GM18520 (cell line): Measurements from ENCODE around the gene TLX1.
"Not testable (repeated sequence)": the region's sequence is repeated elsewhere in the genome, so short reads cannot be mapped to it uniquely, and the experiment has no call there.

Experiments used
- ATAC-seq: cut with Tn5 transposase; IDR thresholded peaks from one replicate; pipeline ENCODE4 v1.9.1; 2021; ENCODE audit not compliant: unreplicated experiment

The TLX1 gene

GRCh38 chr10:101146392-101147251 is 15.5 kb downstream of the TLX1 start:
- no peak for ATAC-seq

- no peak for ATAC-seq
Observed at GRCh38 chr10:101151395-101151794, 20.3 kb downstream of the TLX1 start.

- no peak for ATAC-seq
Observed at GRCh38 chr10:101152316-101152715, 21.2 kb downstream of the TLX1 start.

GRCh38 chr10:101154506-101154905 is 23.4 kb downstream of the TLX1 start:
- ATAC-seq: not testable (repeated sequence)

GRCh38 chr10:101155896-101156295 is 24.8 kb downstream of the TLX1 start:
- ATAC-seq: no peak

- ATAC-seq: no peak
Observed at GRCh38 chr10:101157756-101158458, 26.8 kb downstream of the TLX1 start.

GRCh38 chr10:101158459-101159058 is 27.5 kb downstream of the TLX1 start:
- no peak for ATAC-seq

- no peak for ATAC-seq
Observed at GRCh38 chr10:101161494-101162299, 30.6 kb downstream of the TLX1 start.

GRCh38 chr10:101162677-101163076 is 31.6 kb downstream of the TLX1 start:
- ATAC-seq: no peak

- no peak for ATAC-seq
Observed at GRCh38 chr10:101164020-101164419, 32.9 kb downstream of the TLX1 start.

- ATAC-seq: no peak
Observed at GRCh38 chr10:101165736-101166135, 34.6 kb downstream of the TLX1 start.

- no peak for ATAC-seq
Observed at GRCh38 chr10:101166430-101166829, 35.3 kb downstream of the TLX1 start.

- no peak for ATAC-seq
Observed at GRCh38 chr10:101172741-101173140, 41.6 kb downstream of the TLX1 start.

GRCh38 chr10:101174319-101174718 is 43.2 kb downstream of the TLX1 start:
- no peak for ATAC-seq

GRCh38 chr10:101176577-101176976 is 45.5 kb downstream of the TLX1 start:
- ATAC-seq: no peak

- no peak for ATAC-seq
Observed at GRCh38 chr10:101182936-101183335, 51.8 kb downstream of the TLX1 start.

- ATAC-seq: no peak
Observed at GRCh38 chr10:101183458-101184183, 52.5 kb downstream of the TLX1 start.
